Tibial nerve (tissue), 3 donors: ENCODE results near the gene PTPRK.

Experiments used
- POLR2A ChIP-seq, 2 donors: fragments of 450-650 bp; IDR thresholded peaks; one replicate each; pipeline ENCODE4 v1.6.1; 2017; ENCODE audit warnings: antibody characterized with exemption in 2 of 2, mild to moderate bottlenecking in 2 of 2, moderate library complexity in 2 of 2
- TF ChIP-seq, protein P1 (sequence below), 5 experiments: fragments of 200-600 bp in 3 of 5; fragments of 450-650 bp in 2 of 5; sonication (generic) in 3 of 5; IDR thresholded peaks; one replicate each; pipeline ENCODE4 v1.5.1; 2016 to 2019; ENCODE audit warnings: antibody characterized with exemption in 5 of 5, mild to moderate bottlenecking in 3 of 5, moderate library complexity in 2 of 5

- TF ChIP-seq, protein P1, sequence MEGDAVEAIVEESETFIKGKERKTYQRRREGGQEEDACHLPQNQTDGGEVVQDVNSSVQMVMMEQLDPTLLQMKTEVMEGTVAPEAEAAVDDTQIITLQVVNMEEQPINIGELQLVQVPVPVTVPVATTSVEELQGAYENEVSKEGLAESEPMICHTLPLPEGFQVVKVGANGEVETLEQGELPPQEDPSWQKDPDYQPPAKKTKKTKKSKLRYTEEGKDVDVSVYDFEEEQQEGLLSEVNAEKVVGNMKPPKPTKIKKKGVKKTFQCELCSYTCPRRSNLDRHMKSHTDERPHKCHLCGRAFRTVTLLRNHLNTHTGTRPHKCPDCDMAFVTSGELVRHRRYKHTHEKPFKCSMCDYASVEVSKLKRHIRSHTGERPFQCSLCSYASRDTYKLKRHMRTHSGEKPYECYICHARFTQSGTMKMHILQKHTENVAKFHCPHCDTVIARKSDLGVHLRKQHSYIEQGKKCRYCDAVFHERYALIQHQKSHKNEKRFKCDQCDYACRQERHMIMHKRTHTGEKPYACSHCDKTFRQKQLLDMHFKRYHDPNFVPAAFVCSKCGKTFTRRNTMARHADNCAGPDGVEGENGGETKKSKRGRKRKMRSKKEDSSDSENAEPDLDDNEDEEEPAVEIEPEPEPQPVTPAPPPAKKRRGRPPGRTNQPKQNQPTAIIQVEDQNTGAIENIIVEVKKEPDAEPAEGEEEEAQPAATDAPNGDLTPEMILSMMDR (IDR thresholded peaks at IDR 0.05) = no peak
- TF ChIP-seq POLR2A (IDR thresholded peaks at IDR 0.05) = no peak
Measured at GRCh38 chr6:128233531-128233930, 286.9 kb downstream of the PTPRK start.
